Stimulated activated CD8-positive, alpha-beta memory T cell treated with anti-CD3 and anti-CD28 coated beads, Interleukin-4, amount 100 ng/mL, for 1 hour (primary cell): ENCODE measurements around the gene SPEM2.

Experiments
- DNase-seq, 2 donors: peaks; one replicate each; pipeline ENCODE4 v3.0.0-alpha.2; 2020; ENCODE audit warnings: low read depth in 2 of 2, low spot score in 1 of 2

The SPEM2 gene

GRCh38 chr17:7403977-7404736 is 21.3 kb upstream of the SPEM2 start, which contains the start of gene TMEM256:
Gene TMEM256, minus strand, starts transcription at chr17:7404097. Its CDS starts 13 bp downstream, at chr17:7404084.
- DNase-seq, result peak; percentile 92 to 94

GRCh38 chr17:7404737-7405349 is 20.6 kb upstream of the SPEM2 start:
- peak in 1 of 2 donors; percentile 45 for DNase-seq

GRCh38 chr17:7405350-7406234 is 19.8 kb upstream of the SPEM2 start:
- no peak for DNase-seq

GRCh38 chr17:7406235-7406825 is 19.1 kb upstream of the SPEM2 start:
- DNase-seq, result no peak

- DNase-seq, result no peak
Measured at GRCh38 chr17:7407082-7407481, 18.3 kb upstream of the SPEM2 start.

- no peak for DNase-seq
Measured at GRCh38 chr17:7407485-7408251, 17.7 kb upstream of the SPEM2 start, which contains the start of gene NLGN2. Gene NLGN2, plus strand, starts transcription at chr17:7407845. Its CDS starts 411 bp downstream, at chr17:7408256.

GRCh38 chr17:7408252-7408727 is 17.1 kb upstream of the SPEM2 start:
- no peak for DNase-seq

- DNase-seq, result no peak
Measured at GRCh38 chr17:7408863-7409262, 16.6 kb upstream of the SPEM2 start.

- DNase-seq, result no peak
Measured at GRCh38 chr17:7409716-7410115, 15.7 kb upstream of the SPEM2 start.

- no peak for DNase-seq
Measured at GRCh38 chr17:7410634-7411426, 14.6 kb upstream of the SPEM2 start.

GRCh38 chr17:7411427-7411750 is 14.0 kb upstream of the SPEM2 start:
- DNase-seq, result no peak

- DNase-seq, result no peak
Measured at GRCh38 chr17:7413346-7413985, 11.9 kb upstream of the SPEM2 start.

GRCh38 chr17:7414837-7415236 is 10.6 kb upstream of the SPEM2 start:
- no peak for DNase-seq

- no peak for DNase-seq
Measured at GRCh38 chr17:7415784-7416183, 9.6 kb upstream of the SPEM2 start.

- DNase-seq, result no peak
Measured at GRCh38 chr17:7416323-7416722, 9.1 kb upstream of the SPEM2 start.

GRCh38 chr17:7417056-7417655 is 8.3 kb upstream of the SPEM2 start:
- no peak for DNase-seq

GRCh38 chr17:7418472-7419152 is 6.8 kb upstream of the SPEM2 start:
- no peak for DNase-seq
